ENCODE data around the gene KYAT1.

GRCh38 chr9:128916745-128917144, 35.0 kb upstream of the KYAT1 start:
- TF ChIP-seq, protein P1, sequence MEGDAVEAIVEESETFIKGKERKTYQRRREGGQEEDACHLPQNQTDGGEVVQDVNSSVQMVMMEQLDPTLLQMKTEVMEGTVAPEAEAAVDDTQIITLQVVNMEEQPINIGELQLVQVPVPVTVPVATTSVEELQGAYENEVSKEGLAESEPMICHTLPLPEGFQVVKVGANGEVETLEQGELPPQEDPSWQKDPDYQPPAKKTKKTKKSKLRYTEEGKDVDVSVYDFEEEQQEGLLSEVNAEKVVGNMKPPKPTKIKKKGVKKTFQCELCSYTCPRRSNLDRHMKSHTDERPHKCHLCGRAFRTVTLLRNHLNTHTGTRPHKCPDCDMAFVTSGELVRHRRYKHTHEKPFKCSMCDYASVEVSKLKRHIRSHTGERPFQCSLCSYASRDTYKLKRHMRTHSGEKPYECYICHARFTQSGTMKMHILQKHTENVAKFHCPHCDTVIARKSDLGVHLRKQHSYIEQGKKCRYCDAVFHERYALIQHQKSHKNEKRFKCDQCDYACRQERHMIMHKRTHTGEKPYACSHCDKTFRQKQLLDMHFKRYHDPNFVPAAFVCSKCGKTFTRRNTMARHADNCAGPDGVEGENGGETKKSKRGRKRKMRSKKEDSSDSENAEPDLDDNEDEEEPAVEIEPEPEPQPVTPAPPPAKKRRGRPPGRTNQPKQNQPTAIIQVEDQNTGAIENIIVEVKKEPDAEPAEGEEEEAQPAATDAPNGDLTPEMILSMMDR (conservative IDR thresholded peaks at IDR 0.05), result no peak
- TF ChIP-seq ZFX (IDR thresholded peaks at IDR 0.05), result no peak

All from C4-2B (cell line).